H9 (cell line): ENCODE results near the gene CT47A1. TPM values are rescaled to one million over a fixed set of nuclear protein-coding genes. Genes with fewer than 3 reads are reported as not detected.

Experiments used
- DNase-seq: peaks from one replicate; pipeline ENCODE4 v3.0.0-alpha.2; 2017
- H2AFZ ChIP-seq: one replicate; pipeline ENCODE4 v1.6.1; 2013; ENCODE audit warnings: mild to moderate bottlenecking, low read length, control low read depth, moderate library complexity
- H2AK5ac ChIP-seq: 2 replicates; pipeline ENCODE4 v1.6.1; 2013; ENCODE audit warnings: low read length, control low read depth, mixed read lengths; ENCODE audit not compliant: insufficient read length
- H2BK120ac ChIP-seq: one replicate; pipeline ENCODE4 v1.6.1; 2013; ENCODE audit warnings: low read depth, mild to moderate bottlenecking, low read length, control low read depth, inconsistent platforms; ENCODE audit not compliant: poor library complexity, severe bottlenecking
- H2BK12ac ChIP-seq: 2 replicates; pipeline ENCODE4 v1.6.1; 2013; ENCODE audit warnings: low read length, control low read depth, mixed read lengths, low read depth; ENCODE audit not compliant: insufficient read length
- H2BK15ac ChIP-seq: 2 replicates; pipeline ENCODE4 v1.6.1; 2013; ENCODE audit warnings: low read depth, low read length, control low read depth
- H2BK20ac ChIP-seq: one replicate; pipeline ENCODE4 v1.6.1; 2013; ENCODE audit warnings: low read depth, mild to moderate bottlenecking, low read length, control low read depth, inconsistent platforms; ENCODE audit not compliant: poor library complexity, severe bottlenecking
- H2BK5ac ChIP-seq: 2 replicates; pipeline ENCODE4 v1.6.1; 2013; ENCODE audit warnings: low read length, control low read depth, mixed read lengths; ENCODE audit not compliant: insufficient read length
- H3K14ac ChIP-seq: 2 replicates; pipeline ENCODE4 v1.6.1; 2013; ENCODE audit warnings: low read length, control low read depth; ENCODE audit not compliant: insufficient read depth
- H3K18ac ChIP-seq: 2 replicates; pipeline ENCODE4 v1.6.1; 2013; ENCODE audit warnings: low read depth, mild to moderate bottlenecking, mixed read lengths, low read length, control low read depth; ENCODE audit not compliant: insufficient read length
- H3K23ac ChIP-seq: 2 replicates; pipeline ENCODE4 v1.6.1; 2013; ENCODE audit warnings: low read length, control low read depth, mixed read lengths, low read depth; ENCODE audit not compliant: insufficient read length
- H3K23me2 ChIP-seq: 2 replicates; pipeline ENCODE4 v1.6.1; 2013; ENCODE audit warnings: low read depth, mild to moderate bottlenecking, mixed read lengths, low read length, control low read depth; ENCODE audit not compliant: insufficient read length, poor library complexity, severe bottlenecking
- H3K27ac ChIP-seq: 2 replicates; pipeline ENCODE4 v1.5.1; 2013; ENCODE audit warnings: low read length, control low read depth, mixed read lengths, low read depth; ENCODE audit not compliant: insufficient read length
- H3K27me3 ChIP-seq: 2 replicates; pipeline ENCODE4 v1.6.1; 2013; ENCODE audit warnings: low read length, control low read depth, inconsistent platforms; ENCODE audit not compliant: insufficient read depth
- H3K4ac ChIP-seq: 2 replicates; pipeline ENCODE4 v1.6.1; 2013; ENCODE audit warnings: low read depth, mild to moderate bottlenecking, control low read depth, inconsistent platforms, low read length, moderate library complexity
- H3K4me1 ChIP-seq: 2 replicates; pipeline ENCODE4 v1.6.1; 2013; ENCODE audit warnings: low read length, control low read depth, inconsistent platforms; ENCODE audit not compliant: insufficient read depth
- H3K4me2 ChIP-seq: 2 replicates; pipeline ENCODE4 v1.6.1; 2013; ENCODE audit warnings: low read length, control low read depth, mixed read lengths; ENCODE audit not compliant: insufficient read length, insufficient read depth
- H3K56ac ChIP-seq: 2 replicates; pipeline ENCODE4 v1.6.1; 2013; ENCODE audit warnings: low read depth, mild to moderate bottlenecking, mixed read lengths, low read length, control low read depth; ENCODE audit not compliant: insufficient read length
- H3K79me1 ChIP-seq: 2 replicates; pipeline ENCODE4 v1.6.1; 2013; ENCODE audit warnings: low read depth, mild to moderate bottlenecking, moderate library complexity, low read length, control low read depth, inconsistent platforms; ENCODE audit not compliant: insufficient read depth, poor library complexity, severe bottlenecking
- H3K79me2 ChIP-seq: 2 replicates; pipeline ENCODE4 v1.6.1; 2013; ENCODE audit warnings: low read length, control low read depth, inconsistent platforms; ENCODE audit not compliant: insufficient read depth
- H3K9ac ChIP-seq: 2 replicates; pipeline ENCODE4 v1.6.1; 2013; ENCODE audit warnings: low read length, control low read depth, mixed read lengths; ENCODE audit not compliant: insufficient read length; ENCODE audit errors: extremely low read depth
- H3K9me3 ChIP-seq: one replicate; pipeline ENCODE4 v1.6.1; 2013; ENCODE audit warnings: low read depth, low read length, inconsistent platforms; ENCODE audit not compliant: control insufficient read depth
- H3T11ph ChIP-seq: one replicate; pipeline ENCODE4 v1.6.1; 2013; ENCODE audit warnings: mild to moderate bottlenecking, low read length, control low read depth, inconsistent platforms
- H4K20me1 ChIP-seq: one replicate; pipeline ENCODE4 v1.6.1; 2013; ENCODE audit not compliant: control insufficient read depth, insufficient read length, insufficient read depth
- H4K5ac ChIP-seq: 2 replicates; pipeline ENCODE4 v1.6.1; 2013; ENCODE audit warnings: low read depth, mild to moderate bottlenecking, mixed read lengths, low read length, control low read depth; ENCODE audit not compliant: insufficient read length
- H4K8ac ChIP-seq: replicated peaks from 2 replicates; pipeline ENCODE4 v1.6.1; 2013; ENCODE audit warnings: low read length, control low read depth, mixed read lengths, low read depth; ENCODE audit not compliant: insufficient read length
- H4K91ac ChIP-seq: 2 replicates; pipeline ENCODE4 v1.6.1; 2013; ENCODE audit warnings: low read depth, mild to moderate bottlenecking, moderate library complexity, mixed read lengths, low read length, control low read depth; ENCODE audit not compliant: insufficient read length
- H3K27ac Mint-ChIP-seq, 3 experiments: 2 replicates in 2 of 3; 3 replicates in 1 of 3; pipeline ENCODE4 v1.8.0; 2020 to 2021; ENCODE audit warnings: mixed read lengths in 3 of 3, mild to moderate bottlenecking in 1 of 3, moderate library complexity in 1 of 3
- H3K27me3 Mint-ChIP-seq: 2 replicates; pipeline ENCODE4 v1.8.0; 2021; ENCODE audit warnings: low read depth, mild to moderate bottlenecking, moderate library complexity, mixed read lengths
- H3K36me3 Mint-ChIP-seq, 3 experiments: 2 replicates in 2 of 3; 3 replicates in 1 of 3; pipeline ENCODE4 v1.8.0; 2020 to 2021; ENCODE audit warnings: low read depth in 3 of 3, mixed read lengths in 3 of 3; ENCODE audit not compliant: insufficient read depth in 1 of 3
- H3K4me1 Mint-ChIP-seq, 2 experiments: 2 replicates each; pipeline ENCODE4 v1.8.0; 2020; ENCODE audit warnings: mixed read lengths in 2 of 2
- H3K4me3 Mint-ChIP-seq, 2 experiments: 2 replicates in 1 of 2; 3 replicates in 1 of 2; pipeline ENCODE4 v1.8.0; 2020 to 2021; ENCODE audit warnings: mild to moderate bottlenecking in 2 of 2, mixed read lengths in 2 of 2, moderate library complexity in 1 of 2
- H3K9me3 Mint-ChIP-seq, 2 experiments: 2 replicates in 1 of 2; 3 replicates in 1 of 2; pipeline ENCODE4 v1.8.0; 2020; ENCODE audit warnings: mild to moderate bottlenecking in 2 of 2, mixed read lengths in 2 of 2, moderate library complexity in 1 of 2
- WGBS: extraction: QIAGEN DNeasy Blood & Tissue Kit; methylation state at CpG from one replicate; pipeline ENCODE4 v1.1.7; 2013; ENCODE audit warnings: missing lambda C conversion rate, low lambda C conversion rate, mixed read lengths; ENCODE audit not compliant: insufficient read length; ENCODE audit errors: extremely low coverage; 5-methylcytosine and 5-hydroxymethylcytosine counted together
- total RNA-seq: library from RNA; stranded (reverse); gene quantifications from 2 replicates; pipeline ENCODE4 v1.2.1, GENCODE V29; 2021
- TF ChIP-seq, protein P1 (sequence below): fragments of 200-600 bp; sonication (generic); conservative IDR thresholded peaks from 3 replicates; pipeline ENCODE4 v1.8.0; 2021; ENCODE audit warnings: antibody characterized with exemption, mild to moderate bottlenecking

The CT47A1 gene
- total RNA-seq, 1 experiment from 2014 or later: not detected

DNA sequence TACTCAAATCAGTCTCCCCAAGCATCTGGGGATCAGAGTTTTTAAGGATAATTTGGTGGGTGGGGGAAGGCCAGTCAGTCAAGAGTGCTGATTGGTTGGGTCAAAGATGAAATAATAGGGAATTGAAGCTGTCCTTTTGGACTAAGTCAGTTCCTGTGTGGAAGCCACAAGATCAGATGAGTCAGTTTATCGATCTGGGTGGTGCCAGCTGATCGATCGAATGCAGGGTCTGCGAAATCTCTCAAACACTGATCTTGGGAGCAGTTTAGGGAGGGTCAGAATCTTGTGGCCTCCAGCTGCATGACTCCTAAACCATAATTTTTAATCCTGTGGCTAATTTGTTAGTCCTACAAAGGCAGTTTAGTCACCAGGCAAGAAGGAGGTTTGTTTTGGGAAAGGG lies 44.5 kb upstream of the CT47A1 start:
- no peaks in the 10 kb centered on the region for H3K4me1 Mint-ChIP-seq
- Histone ChIP-seq H3K27me3 (no peaks in the 10 kb centered on the region), H3K4me1 (no peaks in the 10 kb centered on the region), H2AFZ (no peak overlapping the region), H4K20me1 (no peaks in the 10 kb centered on the region), H2BK5ac (no peak overlapping the region), H3K9ac (no peak overlapping the region), H2AK5ac (no peak overlapping the region), H3K9me3 (peaks cover 12% of the 10 kb centered on the region), H2BK12ac (no peak overlapping the region), H3K23ac (no peak overlapping the region), H4K8ac (no peak overlapping the region), H3K79me2 (no peaks in the 10 kb centered on the region), H2BK120ac (no peak overlapping the region), H3K27ac (no peak overlapping the region), H3K4me2 (no peak overlapping the region), H3K56ac (no peak overlapping the region), H4K91ac (no peak overlapping the region), H3K14ac (no peak overlapping the region), H3K18ac (no peak overlapping the region), H3K4ac (no peak overlapping the region), H3K79me1 (no peaks in the 10 kb centered on the region), H2BK15ac (no peak overlapping the region), H4K5ac (no peak overlapping the region), H3K23me2 (no peaks in the 10 kb centered on the region), H2BK20ac (no peak overlapping the region), H3T11ph (no peak overlapping the region)
- H3K4me3 Mint-ChIP-seq: no peak overlapping the region
- H3K27me3 Mint-ChIP-seq: peaks cover 26% of the 10 kb centered on the region
- no CpG with 5 or more reads among the region's 4 CpGs for WGBS
- TF ChIP-seq, protein P1, sequence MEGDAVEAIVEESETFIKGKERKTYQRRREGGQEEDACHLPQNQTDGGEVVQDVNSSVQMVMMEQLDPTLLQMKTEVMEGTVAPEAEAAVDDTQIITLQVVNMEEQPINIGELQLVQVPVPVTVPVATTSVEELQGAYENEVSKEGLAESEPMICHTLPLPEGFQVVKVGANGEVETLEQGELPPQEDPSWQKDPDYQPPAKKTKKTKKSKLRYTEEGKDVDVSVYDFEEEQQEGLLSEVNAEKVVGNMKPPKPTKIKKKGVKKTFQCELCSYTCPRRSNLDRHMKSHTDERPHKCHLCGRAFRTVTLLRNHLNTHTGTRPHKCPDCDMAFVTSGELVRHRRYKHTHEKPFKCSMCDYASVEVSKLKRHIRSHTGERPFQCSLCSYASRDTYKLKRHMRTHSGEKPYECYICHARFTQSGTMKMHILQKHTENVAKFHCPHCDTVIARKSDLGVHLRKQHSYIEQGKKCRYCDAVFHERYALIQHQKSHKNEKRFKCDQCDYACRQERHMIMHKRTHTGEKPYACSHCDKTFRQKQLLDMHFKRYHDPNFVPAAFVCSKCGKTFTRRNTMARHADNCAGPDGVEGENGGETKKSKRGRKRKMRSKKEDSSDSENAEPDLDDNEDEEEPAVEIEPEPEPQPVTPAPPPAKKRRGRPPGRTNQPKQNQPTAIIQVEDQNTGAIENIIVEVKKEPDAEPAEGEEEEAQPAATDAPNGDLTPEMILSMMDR: no peak
- peaks cover 45 to 53% of the 10 kb centered on the region in 2 experiments for H3K9me3 Mint-ChIP-seq
- no peak for DNase-seq
- no peaks in the 10 kb centered on the region for H3K36me3 Mint-ChIP-seq
- no peak overlapping the region for H3K27ac Mint-ChIP-seq
